Activated T-cell treated with anti-CD3 and anti-CD28 coated beads, Interleukin-2, amount 50 U/mL, for 4 hours (primary cell): ENCODE results near the gene NELL1. TPM values are rescaled to one million over a fixed set of nuclear protein-coding genes. Genes with fewer than 3 reads are reported as not detected.

Experiments used
- ATAC-seq, 2 donors: fragments of 200-7000 bp; cut with Tn5 transposase; one replicate each; pipeline ENCODE4 v1.10.0; 2021
- DNase-seq: peaks from one replicate; pipeline ENCODE4 v3.0.0-alpha.2; 2020
- H3K27me3 Mint-ChIP-seq: one replicate; pipeline ENCODE4 v1.8.0; 2021; ENCODE audit warnings: low read depth, mixed read lengths
- H3K36me3 Mint-ChIP-seq: one replicate; pipeline ENCODE4 v1.8.0; 2022; ENCODE audit warnings: mixed read lengths; ENCODE audit not compliant: insufficient read depth
- H3K4me1 Mint-ChIP-seq: one replicate; pipeline ENCODE4 v1.8.0; 2021; ENCODE audit warnings: low read depth, mixed read lengths
- H3K4me3 Mint-ChIP-seq: one replicate; pipeline ENCODE4 v1.8.0; 2021; ENCODE audit warnings: mild to moderate bottlenecking, moderate library complexity, mixed read lengths
- H3K9me3 Mint-ChIP-seq: one replicate; pipeline ENCODE4 v1.8.0; 2021; ENCODE audit warnings: mixed read lengths
- total RNA-seq, 3 donors: library from RNA; stranded (reverse); gene quantifications; one replicate each; pipeline ENCODE4 v1.2.1, GENCODE V29; 2021

The NELL1 gene
- total RNA-seq, 3 donors from 2014 or later: not detected

- H3K27me3 Mint-ChIP-seq: no peaks in the 10 kb centered on the region
- no peak for DNase-seq
Observed at GRCh38 chr11:21059879-21060278, 390.5 kb downstream of the NELL1 start.

GRCh38 chr11:21066030-21066429, 396.6 kb downstream of the NELL1 start:
- Mint-ChIP-seq H3K9me3 (peaks cover 6% of the 10 kb centered on the region), H3K4me1 (no peaks in the 10 kb centered on the region), H3K27me3 (no peaks in the 10 kb centered on the region), H3K36me3 (no peaks in the 10 kb centered on the region), H3K4me3 (no peak overlapping the region)
- ATAC-seq (no peak), DNase-seq (no peak)

More at GRCh38 chr11:21059879-21060278, 390.5 kb downstream of the NELL1 start:
- Mint-ChIP-seq H3K36me3 (no peaks in the 10 kb centered on the region), H3K9me3 (peaks cover 6% of the 10 kb centered on the region), H3K4me1 (no peaks in the 10 kb centered on the region), H3K4me3 (no peak overlapping the region)
- no peak for ATAC-seq

GRCh38 chr11:21068886-21069285, 399.5 kb downstream of the NELL1 start:
- ATAC-seq (no peak), DNase-seq (no peak)
- Mint-ChIP-seq H3K36me3 (no peaks in the 10 kb centered on the region), H3K27me3 (no peaks in the 10 kb centered on the region), H3K4me3 (no peak overlapping the region), H3K4me1 (no peaks in the 10 kb centered on the region), H3K9me3 (peaks cover 7% of the 10 kb centered on the region)

- DNase-seq (no peak), ATAC-seq (no peak)
- no peaks in the 10 kb centered on the region for H3K36me3 Mint-ChIP-seq
- peaks cover 7% of the 10 kb centered on the region for H3K9me3 Mint-ChIP-seq
- no peak overlapping the region for H3K4me3 Mint-ChIP-seq
- H3K4me1 Mint-ChIP-seq: no peaks in the 10 kb centered on the region
- no peaks in the 10 kb centered on the region for H3K27me3 Mint-ChIP-seq
Observed at GRCh38 chr11:21069909-21070308, 400.5 kb downstream of the NELL1 start.

- Mint-ChIP-seq H3K4me1 (no peaks in the 10 kb centered on the region), H3K9me3 (peaks cover 10% of the 10 kb centered on the region), H3K36me3 (no peaks in the 10 kb centered on the region), H3K27me3 (no peaks in the 10 kb centered on the region), H3K4me3 (no peak overlapping the region)
- ATAC-seq: no peak
- no peak for DNase-seq
Observed at GRCh38 chr11:21072558-21072957, 403.2 kb downstream of the NELL1 start.

GRCh38 chr11:21082853-21083252, 413.5 kb downstream of the NELL1 start:
- no peak for DNase-seq
- Mint-ChIP-seq H3K27me3 (no peaks in the 10 kb centered on the region), H3K9me3 (no peaks in the 10 kb centered on the region), H3K4me1 (no peaks in the 10 kb centered on the region), H3K36me3 (no peaks in the 10 kb centered on the region), H3K4me3 (no peak overlapping the region)
- ATAC-seq: no peak

GRCh38 chr11:21088930-21089329, 419.5 kb downstream of the NELL1 start:
- Mint-ChIP-seq H3K4me1 (no peaks in the 10 kb centered on the region), H3K4me3 (no peak overlapping the region), H3K27me3 (no peaks in the 10 kb centered on the region), H3K36me3 (no peaks in the 10 kb centered on the region), H3K9me3 (peaks cover 3% of the 10 kb centered on the region)
- ATAC-seq (no peak), DNase-seq (no peak)

- H3K27me3 Mint-ChIP-seq: no peaks in the 10 kb centered on the region
- H3K9me3 Mint-ChIP-seq: peaks cover 8% of the 10 kb centered on the region
- H3K4me3 Mint-ChIP-seq: no peak overlapping the region
- no peaks in the 10 kb centered on the region for H3K36me3 Mint-ChIP-seq
- no peaks in the 10 kb centered on the region for H3K4me1 Mint-ChIP-seq
- DNase-seq (no peak), ATAC-seq (no peak)
Observed at GRCh38 chr11:21104641-21105040, 435.3 kb downstream of the NELL1 start.

GRCh38 chr11:21105196-21105917, 436.0 kb downstream of the NELL1 start:
- ATAC-seq: no peak

GRCh38 chr11:21109341-21109740, 440.0 kb downstream of the NELL1 start:
- Mint-ChIP-seq H3K36me3 (no peaks in the 10 kb centered on the region), H3K4me1 (no peaks in the 10 kb centered on the region), H3K9me3 (peaks cover 4% of the 10 kb centered on the region), H3K4me3 (no peak overlapping the region), H3K27me3 (no peaks in the 10 kb centered on the region)
- no peak for DNase-seq
- no peak for ATAC-seq

More at GRCh38 chr11:21105196-21105917, 436.0 kb downstream of the NELL1 start:
- H3K4me3 Mint-ChIP-seq: no peak overlapping the region
- DNase-seq: no peak
- H3K9me3 Mint-ChIP-seq: peaks cover 8% of the 10 kb centered on the region
- no peaks in the 10 kb centered on the region for H3K36me3 Mint-ChIP-seq
- no peaks in the 10 kb centered on the region for H3K4me1 Mint-ChIP-seq
- H3K27me3 Mint-ChIP-seq: no peaks in the 10 kb centered on the region

- Mint-ChIP-seq H3K4me3 (no peak overlapping the region), H3K27me3 (no peaks in the 10 kb centered on the region), H3K36me3 (no peaks in the 10 kb centered on the region), H3K9me3 (no peaks in the 10 kb centered on the region), H3K4me1 (no peaks in the 10 kb centered on the region)
- DNase-seq: no peak
- ATAC-seq: no peak
Observed at GRCh38 chr11:21110415-21110814, 441.0 kb downstream of the NELL1 start.

- Mint-ChIP-seq H3K36me3 (no peaks in the 10 kb centered on the region), H3K9me3 (peaks cover 8% of the 10 kb centered on the region), H3K27me3 (no peaks in the 10 kb centered on the region), H3K4me1 (no peaks in the 10 kb centered on the region), H3K4me3 (no peak overlapping the region)
- no peak for ATAC-seq
- DNase-seq: no peak
Observed at GRCh38 chr11:21113876-21114275, 444.5 kb downstream of the NELL1 start.

- H3K4me1 Mint-ChIP-seq: no peaks in the 10 kb centered on the region
- no peaks in the 10 kb centered on the region for H3K27me3 Mint-ChIP-seq
- ATAC-seq: no peak
- H3K4me3 Mint-ChIP-seq: no peak overlapping the region
- no peaks in the 10 kb centered on the region for H3K36me3 Mint-ChIP-seq
- H3K9me3 Mint-ChIP-seq: peaks cover 8% of the 10 kb centered on the region
- no peak for DNase-seq
Observed at GRCh38 chr11:21116009-21116408, 446.6 kb downstream of the NELL1 start.

- H3K27me3 Mint-ChIP-seq: no peaks in the 10 kb centered on the region
- no peak overlapping the region for H3K4me3 Mint-ChIP-seq
Observed at GRCh38 chr11:21119411-21119810, 450.0 kb downstream of the NELL1 start.

GRCh38 chr11:21121991-21122390, 452.6 kb downstream of the NELL1 start:
- H3K9me3 Mint-ChIP-seq: no peaks in the 10 kb centered on the region
- H3K4me1 Mint-ChIP-seq: no peaks in the 10 kb centered on the region
- no peak for ATAC-seq
- H3K36me3 Mint-ChIP-seq: no peaks in the 10 kb centered on the region
- H3K4me3 Mint-ChIP-seq: no peak overlapping the region
- DNase-seq: no peak
- no peaks in the 10 kb centered on the region for H3K27me3 Mint-ChIP-seq

More at GRCh38 chr11:21119411-21119810, 450.0 kb downstream of the NELL1 start:
- peaks cover 8% of the 10 kb centered on the region for H3K9me3 Mint-ChIP-seq
- DNase-seq: no peak
- ATAC-seq: no peak
- no peaks in the 10 kb centered on the region for H3K4me1 Mint-ChIP-seq
- no peaks in the 10 kb centered on the region for H3K36me3 Mint-ChIP-seq
